Immature natural killer cell (primary cell): ENCODE results near the gene MTCL3.

ENCODE experiments used
- DNase-seq, 3 donors: peaks; one replicate each; pipeline ENCODE4 v3.0.0; 2022; ENCODE audit warnings: mixed read lengths in 1 of 3
- H3K27ac Mint-ChIP-seq, 6 donors: one replicate each; pipeline ENCODE4 v1.8.0; 2020; ENCODE audit warnings: mixed read lengths in 6 of 6, mild to moderate bottlenecking in 5 of 6, inconsistent platforms in 4 of 6, moderate library complexity in 3 of 6
- H3K27me3 Mint-ChIP-seq, 3 donors: one replicate each; pipeline ENCODE4 v1.8.0; 2020 to 2021; ENCODE audit warnings: low read depth in 3 of 3, mild to moderate bottlenecking in 3 of 3, mixed read lengths in 3 of 3, moderate library complexity in 3 of 3, inconsistent platforms in 1 of 3
- H3K36me3 Mint-ChIP-seq, 3 donors: one replicate each; pipeline ENCODE4 v1.8.0; 2020; ENCODE audit warnings: mixed read lengths in 3 of 3, inconsistent platforms in 2 of 3, mild to moderate bottlenecking in 2 of 3
- H3K4me1 Mint-ChIP-seq, 2 donors: one replicate each; pipeline ENCODE4 v1.8.0; 2020; ENCODE audit warnings: inconsistent platforms in 2 of 2, mild to moderate bottlenecking in 2 of 2, mixed read lengths in 2 of 2, moderate library complexity in 1 of 2
- H3K4me3 Mint-ChIP-seq, 5 donors: one replicate each; pipeline ENCODE4 v1.8.0; 2020; ENCODE audit warnings: mild to moderate bottlenecking in 5 of 5, mixed read lengths in 5 of 5, inconsistent platforms in 3 of 5, moderate library complexity in 3 of 5
- H3K9me3 Mint-ChIP-seq, 6 donors: one replicate each; pipeline ENCODE4 v1.8.0; 2020; ENCODE audit warnings: mild to moderate bottlenecking in 6 of 6, mixed read lengths in 6 of 6, inconsistent platforms in 4 of 6, moderate library complexity in 3 of 6

The MTCL3 gene

GRCh38 chr6:127518710-127519468 is at the start of gene MTCL3:
Gene MTCL3, minus strand, starts transcription at chr6:127519335.
- no peak for DNase-seq
- Mint-ChIP-seq H3K27ac (no peak within 1 kb of the TSS), H3K36me3 (no peaks in the 10 kb centered on the region), H3K4me3 (peak within 1 kb of the TSS in 1 of 5 donors; percentile 20), H3K9me3 (peaks cover 0 to 25% (median under 1%) of the 10 kb centered on the region in 6 donors), H3K4me1 (peaks cover 17 to 25% of the 10 kb centered on the region in 2 donors), H3K27me3 (peaks cover 23 to 31% (median 27%) of the 10 kb centered on the region in 3 donors)

GRCh38 chr6:127567476-127567875 is 48.3 kb upstream of the MTCL3 start:
- Mint-ChIP-seq H3K27me3 (peaks cover 0 to 6% (median 3%) of the 10 kb centered on the region in 3 donors), H3K4me3 (no peak overlapping the region), H3K36me3 (no peaks in the 10 kb centered on the region), H3K9me3 (peaks cover 0 to 2% (median 0%) of the 10 kb centered on the region in 6 donors), H3K27ac (no peak overlapping the region), H3K4me1 (no peaks in the 10 kb centered on the region)
- no peak for DNase-seq

- Mint-ChIP-seq H3K9me3 (peaks cover 0 to 2% (median 0%) of the 10 kb centered on the region in 6 donors), H3K27me3 (peaks cover 0 to 5% (median 3%) of the 10 kb centered on the region in 3 donors), H3K36me3 (no peaks in the 10 kb centered on the region), H3K4me3 (no peak overlapping the region), H3K27ac (no peak overlapping the region), H3K4me1 (no peaks in the 10 kb centered on the region)
- DNase-seq, result no peak
Measured at GRCh38 chr6:127566651-127567050, 47.5 kb upstream of the MTCL3 start.

- peaks cover 0 to 5% (median 3%) of the 10 kb centered on the region in 3 donors for H3K27me3 Mint-ChIP-seq
- no peak overlapping the region for H3K27ac Mint-ChIP-seq
- peaks cover 0 to 2% (median 0%) of the 10 kb centered on the region in 6 donors for H3K9me3 Mint-ChIP-seq
- H3K4me1 Mint-ChIP-seq, result no peaks in the 10 kb centered on the region
- no peak for DNase-seq
- no peak overlapping the region for H3K4me3 Mint-ChIP-seq
- no peaks in the 10 kb centered on the region for H3K36me3 Mint-ChIP-seq
Measured at GRCh38 chr6:127566119-127566518, 47.0 kb upstream of the MTCL3 start.

- H3K9me3 Mint-ChIP-seq, result peaks cover 0 to 2% (median 0%) of the 10 kb centered on the region in 6 donors
- peaks cover 0 to 5% (median 0%) of the 10 kb centered on the region in 3 donors for H3K27me3 Mint-ChIP-seq
- H3K4me1 Mint-ChIP-seq, result no peaks in the 10 kb centered on the region
- no peaks in the 10 kb centered on the region for H3K36me3 Mint-ChIP-seq
- no peak overlapping the region for H3K4me3 Mint-ChIP-seq
- H3K27ac Mint-ChIP-seq, result no peak overlapping the region
- no peak for DNase-seq
Measured at GRCh38 chr6:127564761-127565160, 45.6 kb upstream of the MTCL3 start.

GRCh38 chr6:127561660-127562059 is 42.5 kb upstream of the MTCL3 start:
- Mint-ChIP-seq H3K9me3 (peaks cover 0 to 2% (median 0%) of the 10 kb centered on the region in 6 donors), H3K4me1 (no peaks in the 10 kb centered on the region), H3K4me3 (no peak overlapping the region), H3K36me3 (no peaks in the 10 kb centered on the region), H3K27me3 (peaks cover 0 to 4% (median 0%) of the 10 kb centered on the region in 3 donors), H3K27ac (no peak overlapping the region)
- DNase-seq, result no peak

GRCh38 chr6:127554435-127555006 is 35.4 kb upstream of the MTCL3 start:
- Mint-ChIP-seq H3K4me3 (no peak overlapping the region), H3K27me3 (peaks cover 0 to 5% (median 4%) of the 10 kb centered on the region in 3 donors), H3K36me3 (no peaks in the 10 kb centered on the region), H3K27ac (no peak overlapping the region), H3K9me3 (no peaks in the 10 kb centered on the region), H3K4me1 (no peaks in the 10 kb centered on the region)
- no peak for DNase-seq

GRCh38 chr6:127550403-127550802 is 31.3 kb upstream of the MTCL3 start:
- Mint-ChIP-seq H3K4me3 (no peak overlapping the region), H3K36me3 (no peaks in the 10 kb centered on the region), H3K4me1 (no peaks in the 10 kb centered on the region), H3K27ac (no peak overlapping the region), H3K9me3 (no peaks in the 10 kb centered on the region), H3K27me3 (peaks cover 1 to 5% (median 5%) of the 10 kb centered on the region in 3 donors)
- no peak for DNase-seq

- H3K4me1 Mint-ChIP-seq, result no peaks in the 10 kb centered on the region
- H3K27me3 Mint-ChIP-seq, result peaks cover 3 to 11% (median 5%) of the 10 kb centered on the region in 3 donors
- no peaks in the 10 kb centered on the region for H3K9me3 Mint-ChIP-seq
- no peak overlapping the region for H3K27ac Mint-ChIP-seq
- no peak for DNase-seq
- no peak overlapping the region for H3K4me3 Mint-ChIP-seq
- no peaks in the 10 kb centered on the region for H3K36me3 Mint-ChIP-seq
Measured at GRCh38 chr6:127547904-127548649, 28.9 kb upstream of the MTCL3 start.

GRCh38 chr6:127547215-127547614 is 28.1 kb upstream of the MTCL3 start:
- Mint-ChIP-seq H3K27ac (no peak overlapping the region), H3K4me1 (no peaks in the 10 kb centered on the region), H3K9me3 (no peaks in the 10 kb centered on the region), H3K36me3 (no peaks in the 10 kb centered on the region), H3K27me3 (peaks cover 3 to 11% (median 5%) of the 10 kb centered on the region in 3 donors), H3K4me3 (no peak overlapping the region)
- no peak for DNase-seq

GRCh38 chr6:127539272-127539671 is 20.1 kb upstream of the MTCL3 start:
- Mint-ChIP-seq H3K4me3 (no peak overlapping the region), H3K9me3 (no peaks in the 10 kb centered on the region), H3K27me3 (peaks cover 0 to 2% (median 1%) of the 10 kb centered on the region in 3 donors), H3K36me3 (no peaks in the 10 kb centered on the region), H3K4me1 (no peaks in the 10 kb centered on the region), H3K27ac (no peak overlapping the region)
- no peak for DNase-seq

- peaks cover 0 to 2% (median 1%) of the 10 kb centered on the region in 3 donors for H3K27me3 Mint-ChIP-seq
- H3K4me3 Mint-ChIP-seq, result no peak overlapping the region
- DNase-seq, result no peak
- no peaks in the 10 kb centered on the region for H3K9me3 Mint-ChIP-seq
- no peak overlapping the region for H3K27ac Mint-ChIP-seq
- H3K36me3 Mint-ChIP-seq, result no peaks in the 10 kb centered on the region
- H3K4me1 Mint-ChIP-seq, result no peaks in the 10 kb centered on the region
Measured at GRCh38 chr6:127538750-127539264, 19.7 kb upstream of the MTCL3 start.

- DNase-seq, result no peak
- Mint-ChIP-seq H3K9me3 (no peaks in the 10 kb centered on the region), H3K27me3 (peaks cover 0 to 5% (median 1%) of the 10 kb centered on the region in 3 donors), H3K27ac (no peak overlapping the region), H3K4me3 (no peak overlapping the region), H3K36me3 (no peaks in the 10 kb centered on the region), H3K4me1 (no peaks in the 10 kb centered on the region)
Measured at GRCh38 chr6:127533736-127534135, 14.6 kb upstream of the MTCL3 start.

- H3K9me3 Mint-ChIP-seq, result no peaks in the 10 kb centered on the region
- no peak overlapping the region for H3K4me3 Mint-ChIP-seq
- DNase-seq, result no peak
- H3K4me1 Mint-ChIP-seq, result no peaks in the 10 kb centered on the region
- H3K36me3 Mint-ChIP-seq, result no peaks in the 10 kb centered on the region
- H3K27ac Mint-ChIP-seq, result no peak overlapping the region
- peaks cover 0 to 5% (median 1%) of the 10 kb centered on the region in 3 donors for H3K27me3 Mint-ChIP-seq
Measured at GRCh38 chr6:127533011-127533410, 13.9 kb upstream of the MTCL3 start.
